Midbrain (tissue), 1 donor: Measurements from ENCODE around the gene HOOK2.
"Not testable (repeated sequence)": the region's sequence is repeated elsewhere in the genome, so short reads cannot be mapped to it uniquely, and the experiment has no call there.

Source experiments
- DNase-seq: peaks from one replicate; lab custom pipeline; 2025; lab: John Stamatoyannopoulos, UW

HOOK2 gene

GRCh38 chr19:12752056-12752781 lies 23.1 kb downstream of the HOOK2 start:
- DNase-seq: no peak

DNA sequence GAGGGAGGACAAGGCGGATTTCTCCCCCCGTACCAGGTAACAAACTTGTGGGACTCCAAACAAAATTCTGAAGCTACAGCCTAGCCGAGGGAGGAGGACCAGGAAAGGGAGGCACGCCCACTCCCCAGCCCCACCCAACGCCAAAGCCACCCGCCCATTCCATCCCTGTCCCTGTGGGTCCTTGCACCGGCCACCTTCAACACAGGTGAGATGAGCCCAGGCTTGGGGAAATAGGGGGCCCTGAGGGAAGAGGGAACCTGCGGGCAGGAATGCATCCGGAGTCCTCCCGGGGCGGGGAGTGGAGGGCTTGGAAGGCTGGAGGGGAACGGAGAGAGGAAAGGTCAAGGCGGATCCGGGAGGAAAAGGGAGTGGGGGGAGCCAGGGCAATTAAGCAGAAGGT lies 23.7 kb downstream of the HOOK2 start, which contains the start of gene BEST2:
Gene BEST2 (plus strand): TSS at position 157 of the 400 bp plus-strand sequence. CDS start 802 bp downstream, outside the sequence.
- no peak for DNase-seq

GRCh38 chr19:12750851-12751250 lies 24.5 kb downstream of the HOOK2 start:
- no peak for DNase-seq

DNA sequence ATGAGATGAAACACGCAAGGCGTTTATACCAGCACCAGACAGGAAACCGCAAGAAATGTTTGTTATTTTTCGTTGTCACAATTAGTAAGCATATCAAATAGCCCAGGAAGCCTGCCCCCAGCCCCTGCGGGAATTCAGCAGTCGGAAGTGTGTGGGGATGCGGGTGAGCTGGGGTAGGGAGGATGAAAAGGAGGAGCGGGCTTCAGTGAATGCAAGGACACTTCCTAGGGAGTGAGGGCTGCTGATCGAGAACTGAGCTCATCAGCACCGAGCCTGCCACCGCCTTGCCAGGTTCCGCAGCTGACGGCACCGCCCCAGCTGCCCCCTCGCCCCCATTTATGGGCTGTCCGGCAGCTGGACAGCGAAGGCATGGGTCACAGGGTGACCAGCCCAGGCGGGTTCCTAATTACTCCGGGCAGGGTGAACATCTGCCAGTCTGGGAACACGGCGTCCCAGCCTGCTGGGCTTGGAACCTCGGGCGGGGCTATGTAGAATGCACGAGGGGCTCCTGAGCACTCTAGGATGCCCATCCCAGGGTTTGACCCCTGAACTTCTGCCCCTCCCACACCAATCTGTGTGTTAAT lies 25.3 kb downstream of the HOOK2 start:
- DNase-seq: no peak

DNA sequence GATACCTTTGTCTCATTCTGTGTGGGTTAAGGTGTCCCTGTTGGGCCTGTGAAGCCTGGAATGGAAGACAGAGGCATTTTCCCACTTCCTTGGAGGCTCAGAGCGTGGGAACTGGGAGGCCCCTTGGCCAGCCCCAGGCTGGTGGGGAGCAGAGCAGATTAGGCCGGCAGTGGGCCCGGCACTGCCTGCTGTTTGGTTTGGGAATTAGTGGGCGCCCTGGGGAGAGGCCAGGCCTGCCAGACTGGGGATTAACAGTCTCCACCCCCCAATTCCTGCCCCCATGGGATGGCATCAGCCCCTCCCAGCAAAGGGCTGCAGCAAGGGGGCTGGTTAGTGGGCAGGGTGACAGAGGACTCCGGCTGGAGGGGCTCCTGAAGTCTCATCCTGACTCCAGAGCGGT lies 26.9 kb downstream of the HOOK2 start:
- DNase-seq: no peak

DNA sequence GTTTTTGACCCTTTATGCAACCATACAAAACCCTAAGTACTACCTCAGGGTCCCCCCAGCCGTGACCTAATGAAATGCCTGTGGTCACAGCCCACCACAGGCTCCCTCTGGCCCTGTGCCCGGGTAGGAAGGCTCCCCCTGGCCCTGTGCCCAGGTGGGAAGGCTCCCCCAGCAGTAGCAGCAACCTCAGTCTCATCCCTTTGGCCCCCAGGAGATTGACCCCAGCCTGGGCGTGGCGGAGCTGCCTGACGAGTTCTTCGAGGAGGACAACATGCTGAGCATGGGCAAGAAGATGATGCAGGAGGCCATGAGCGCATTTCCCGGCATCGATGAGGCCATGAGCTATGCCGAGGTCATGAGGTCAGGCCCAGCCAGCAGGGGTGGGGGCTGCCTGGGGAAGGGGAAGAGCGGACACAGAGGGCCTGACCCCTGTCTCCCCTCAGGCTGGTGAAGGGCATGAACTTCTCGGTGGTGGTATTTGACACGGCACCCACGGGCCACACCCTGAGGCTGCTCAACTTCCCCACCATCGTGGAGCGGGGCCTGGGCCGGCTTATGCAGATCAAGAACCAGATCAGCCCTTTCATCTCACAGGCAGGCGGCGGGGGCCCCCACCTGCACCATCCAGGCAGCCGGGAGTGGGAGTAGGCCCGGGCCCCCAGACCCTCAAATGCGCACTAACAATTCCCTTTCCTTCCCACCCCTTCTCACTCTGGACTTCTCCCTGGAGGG lies 30.0 kb downstream of the HOOK2 start:
- no peak for DNase-seq

GRCh38 chr19:12737835-12738351 lies 37.5 kb downstream of the HOOK2 start:
- DNase-seq: no peak

- DNase-seq: peak; percentile 95
These were observed 38.1 kb downstream of the HOOK2 start, which contains the start of gene GET3 for GRCh38 chr19:12736995-12737834. Gene GET3, plus strand, starts transcription at chr19:12737497. Its CDS starts 9 bp downstream, at chr19:12737506.

- no peak for DNase-seq
These were observed 41.8 kb downstream of the HOOK2 start for GRCh38 chr19:12733369-12734214.

DNA sequence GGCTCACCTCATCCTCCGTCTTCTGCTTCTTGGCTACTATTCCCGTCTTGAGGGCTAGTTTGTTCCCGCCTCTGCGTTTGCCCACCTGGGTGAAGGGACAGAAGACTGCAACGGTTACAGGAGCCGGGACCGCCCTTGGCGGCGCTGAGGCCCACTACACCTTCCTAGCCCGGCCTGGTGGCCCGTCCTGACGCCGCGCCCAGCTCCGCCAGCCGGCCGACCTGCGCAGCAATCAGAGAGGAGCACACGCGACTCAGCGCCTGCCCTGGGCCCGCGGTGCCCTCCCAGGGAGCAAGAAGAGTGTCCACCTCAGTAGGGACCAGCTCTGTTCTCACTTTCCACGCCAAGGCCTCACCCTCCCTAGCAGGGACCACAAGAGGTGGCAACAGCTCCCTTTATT lies 44.0 kb downstream of the HOOK2 start:
- no peak for DNase-seq

DNA sequence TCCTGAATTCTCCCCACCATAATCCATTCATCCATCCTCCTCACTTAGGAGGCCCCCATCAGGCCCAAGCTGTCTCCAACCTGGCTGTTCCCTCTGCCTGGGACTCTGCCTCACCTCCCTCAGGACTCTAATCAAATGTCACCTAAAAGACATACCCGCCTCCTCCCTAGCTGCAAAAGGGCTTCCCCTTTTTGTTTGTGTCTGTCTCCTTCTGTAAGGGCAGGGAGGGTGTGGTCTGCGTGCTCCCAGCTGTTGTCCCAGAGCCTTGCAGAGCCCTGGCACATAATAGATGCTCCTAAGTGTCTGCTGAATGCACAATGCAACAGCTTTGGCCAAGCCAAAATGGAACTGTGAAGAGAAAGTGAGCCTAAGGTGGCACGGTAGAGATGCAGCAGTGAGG lies 45.3 kb downstream of the HOOK2 start:
- DNase-seq: no peak

DNA sequence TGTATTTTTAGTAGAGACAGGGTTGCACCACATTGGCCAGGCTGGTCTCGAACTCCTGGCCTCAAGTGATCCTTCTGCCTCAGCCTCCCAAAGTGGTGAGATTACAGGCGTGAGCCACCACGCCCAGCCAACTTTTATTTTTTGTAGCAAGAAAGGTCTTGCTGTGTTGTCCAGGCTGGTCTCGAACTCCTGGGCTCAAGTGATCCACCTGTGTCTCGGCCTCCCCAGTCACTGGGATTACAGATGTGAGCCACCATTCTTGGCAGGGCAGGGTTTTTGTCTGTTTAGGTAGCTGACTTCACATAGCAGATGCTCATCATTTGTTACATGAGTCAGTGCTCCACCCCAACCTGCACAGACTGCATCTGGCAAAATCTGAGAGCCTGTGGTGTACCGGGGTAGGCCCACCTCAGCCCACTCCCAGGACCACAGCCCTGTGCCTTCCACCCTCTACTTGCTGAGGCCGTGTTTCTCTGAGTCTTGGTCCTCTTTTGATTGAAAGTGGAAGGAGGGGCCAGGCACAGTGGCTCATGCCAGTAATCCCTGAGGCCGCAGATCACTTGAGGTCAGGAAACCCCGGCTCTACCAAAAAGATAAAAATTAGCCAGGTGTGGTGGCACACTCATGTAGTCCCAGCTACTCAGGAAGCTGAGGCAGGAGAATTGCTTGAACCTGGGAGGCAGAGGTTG lies 47.5 kb downstream of the HOOK2 start:
- no peak for DNase-seq

DNA sequence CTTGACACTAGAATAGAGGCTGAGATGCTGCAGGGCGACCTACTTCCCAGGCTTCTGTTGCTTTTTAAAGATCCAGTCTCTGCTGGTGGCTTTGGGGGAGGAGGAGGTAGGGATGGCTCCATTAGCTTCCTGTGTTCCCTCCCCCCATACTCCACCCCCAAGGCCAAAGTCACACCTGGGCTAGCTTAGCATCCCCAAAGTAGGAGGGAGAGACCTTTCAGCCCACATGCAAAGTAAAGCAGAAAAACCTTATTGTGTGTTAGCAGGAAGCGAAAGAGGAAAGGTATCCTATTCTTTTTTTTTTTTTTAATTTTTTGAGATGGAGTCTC lies 48.4 kb downstream of the HOOK2 start:
- no peak for DNase-seq

- not testable (repeated sequence) for DNase-seq
These were observed 49.7 kb downstream of the HOOK2 start for GRCh38 chr19:12725612-12726011.

DNA sequence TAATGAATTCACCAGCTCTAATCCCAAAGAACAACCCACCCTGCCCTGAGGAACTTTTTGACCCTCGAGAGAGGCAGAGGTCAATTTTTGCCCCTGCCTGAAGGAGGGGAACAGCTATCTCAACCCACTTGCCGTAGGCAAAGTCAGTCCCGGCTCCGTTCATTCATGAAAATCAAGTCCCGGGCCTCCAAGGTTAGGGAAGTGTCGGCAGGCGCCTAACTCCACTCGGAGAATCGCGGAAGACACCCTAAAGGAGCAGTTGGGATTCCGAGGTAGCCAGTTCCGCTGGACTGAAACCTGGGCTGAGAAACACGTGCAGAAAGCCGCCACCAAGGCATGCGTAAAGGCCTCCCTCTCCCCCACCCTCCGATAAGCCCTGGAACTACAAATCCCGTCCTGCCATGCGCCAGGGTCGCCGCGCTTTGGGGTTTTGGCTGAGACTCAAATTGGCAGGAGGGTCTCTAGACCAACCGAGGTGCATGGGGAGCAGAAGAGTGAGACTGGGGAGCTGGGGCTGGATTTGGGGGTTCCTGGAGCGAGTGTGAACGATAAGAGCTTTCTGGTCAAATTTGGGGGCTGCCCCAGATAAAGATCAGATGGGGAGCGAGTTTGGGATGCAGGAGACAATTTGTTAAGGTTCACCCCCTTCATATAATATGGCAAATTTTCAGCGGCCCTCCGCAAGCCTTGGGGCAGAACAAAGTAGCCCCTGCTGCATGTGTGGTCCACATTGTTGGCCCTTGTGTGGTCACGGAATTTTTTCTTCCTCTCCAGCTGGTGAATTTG lies 51.5 kb downstream of the HOOK2 start, which contains the start of gene TNPO2:
Gene TNPO2 (minus strand): TSS at position 292 of the 786 bp plus-strand sequence. CDS start 2,955 bp downstream, outside the sequence.
- DNase-seq: no peak

DNA sequence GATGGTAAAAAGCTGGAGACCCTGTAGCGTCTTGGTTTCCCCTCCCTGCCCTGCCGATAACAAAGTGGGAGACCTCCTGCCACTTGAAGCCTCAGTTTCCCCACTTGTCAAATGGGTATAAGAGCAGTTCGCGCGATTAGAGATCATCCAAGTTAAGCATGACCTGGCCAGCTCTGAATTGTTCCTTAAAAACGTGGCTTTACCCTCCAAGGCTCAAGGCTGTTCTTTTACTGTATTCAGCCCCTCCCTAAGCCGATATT lies 52.0 kb downstream of the HOOK2 start:
- DNase-seq: no peak

DNA sequence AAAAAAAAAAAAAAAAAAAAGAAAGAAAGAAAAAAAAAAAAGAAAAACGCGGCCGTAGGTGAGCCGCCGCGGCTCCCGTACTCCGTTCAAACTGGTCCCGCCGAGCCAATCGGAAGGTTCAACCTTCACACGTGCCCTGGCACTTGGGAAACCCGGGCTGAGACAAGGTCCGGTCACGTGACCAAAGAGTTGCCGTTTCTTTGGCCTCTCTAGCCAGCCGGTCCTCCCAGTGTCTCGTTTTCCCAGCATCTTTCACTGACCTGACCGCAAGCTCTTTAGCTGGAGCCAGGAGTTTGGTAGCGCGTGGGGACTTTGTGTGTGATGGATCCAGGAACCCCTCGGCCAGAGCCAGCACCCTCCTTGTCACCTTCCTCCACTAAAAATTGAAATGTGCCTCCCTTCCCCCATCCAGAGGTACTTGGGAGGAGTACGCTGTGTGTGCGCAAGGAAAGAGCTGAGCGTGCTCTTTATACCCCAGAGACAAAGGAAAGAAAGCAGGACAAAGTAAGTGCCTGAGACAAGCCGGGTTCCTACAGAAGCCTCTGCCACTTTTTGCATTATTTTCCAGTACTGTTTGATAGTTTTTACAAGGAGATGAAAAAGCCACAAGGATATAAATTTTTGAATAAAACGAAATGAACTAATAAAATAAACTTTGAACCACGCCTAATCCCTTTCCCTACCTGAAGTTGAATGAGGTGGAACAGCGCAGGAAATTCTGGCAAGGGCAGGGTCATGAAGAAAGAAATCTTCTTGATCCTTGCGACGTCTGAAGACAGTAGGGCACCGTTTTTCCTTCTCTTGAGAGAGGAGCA lies 52.6 kb downstream of the HOOK2 start:
- peak; percentile 99 for DNase-seq

DNA sequence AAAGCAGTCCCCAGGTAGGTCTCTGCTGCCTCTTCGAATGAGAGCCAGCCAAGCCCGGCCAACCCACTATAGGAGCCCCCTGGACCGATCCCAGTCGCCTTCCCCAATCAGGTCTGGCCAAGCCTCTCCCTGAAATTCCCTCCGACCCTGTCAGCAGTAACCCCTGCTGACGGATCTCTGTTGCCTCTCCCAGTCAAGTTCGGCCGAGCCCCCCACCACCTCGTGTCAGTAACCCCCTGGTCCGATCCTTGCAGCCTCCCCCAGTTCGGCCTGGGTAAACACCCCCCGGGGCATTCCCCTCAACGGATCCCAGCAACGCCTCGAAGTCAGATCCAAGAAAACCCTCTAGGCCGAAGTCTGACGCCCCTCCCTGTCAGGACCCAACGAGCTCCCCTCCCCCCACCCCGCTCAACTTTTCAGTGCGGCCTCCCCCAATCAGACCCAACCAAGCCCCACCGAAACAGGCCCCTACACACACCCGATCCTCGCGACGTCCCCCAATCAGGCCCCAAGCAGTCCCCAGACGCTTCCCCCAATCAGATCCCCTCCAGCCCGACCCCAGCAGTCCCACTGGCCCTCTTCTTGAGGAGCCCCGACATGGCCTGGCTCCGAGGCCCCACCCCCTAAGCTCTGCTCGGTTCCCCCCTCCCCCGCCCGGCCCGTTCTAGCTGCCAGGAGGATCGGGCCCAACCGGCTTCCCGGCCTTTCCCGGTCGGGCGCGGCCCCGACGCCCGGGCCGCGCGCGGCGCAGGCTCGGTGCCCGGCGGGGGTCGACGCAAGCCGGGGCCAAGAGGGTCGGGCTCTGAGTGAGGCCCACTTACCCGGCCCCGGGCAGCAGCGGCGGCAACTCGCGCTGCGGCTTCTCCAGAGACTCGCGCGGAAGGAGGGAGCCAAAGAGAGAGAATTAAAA lies 53.4 kb downstream of the HOOK2 start:
- DNase-seq: no peak
